RWPE2 (cell line): ENCODE measurements around the gene SEMA3G.
A peak's percentile ranks its signal among the peaks of the same experiment; 100 is the strongest.

Experiments used
- ATAC-seq: fragments of 200-7000 bp; cut with Tn5 transposase; 3 replicates; pipeline ENCODE4 v1.9.1; 2021; ENCODE audit warnings: low read depth
- DNase-seq: peaks from one replicate; pipeline ENCODE4 v3.0.0-alpha.2; 2020; ENCODE audit warnings: low spot score
- H3K27ac ChIP-seq: fragments of 450-650 bp; 2 replicates; pipeline ENCODE4 v1.5.1; 2017; ENCODE audit warnings: mild to moderate bottlenecking; ENCODE audit not compliant: poor library complexity, severe bottlenecking
- H3K27me3 ChIP-seq: fragments of 250-450 bp; sonication (Bioruptor Pico); 2 replicates; pipeline ENCODE4 v1.5.1; 2021; ENCODE audit warnings: mild to moderate bottlenecking, moderate library complexity; ENCODE audit not compliant: insufficient read depth, poor library complexity, severe bottlenecking
- H3K36me3 ChIP-seq: fragments of 250-450 bp; sonication (Bioruptor Pico); 2 replicates; pipeline ENCODE4 v1.5.1; 2020; ENCODE audit warnings: low read depth, mild to moderate bottlenecking, moderate library complexity
- H3K4me1 ChIP-seq: fragments of 250-450 bp; sonication (Bioruptor Pico); 2 replicates; pipeline ENCODE4 v1.5.1; 2021; ENCODE audit warnings: mild to moderate bottlenecking, moderate library complexity; ENCODE audit not compliant: insufficient read depth, poor library complexity, severe bottlenecking
- H3K4me3 ChIP-seq: fragments of 250-450 bp; sonication (Bioruptor Pico); 2 replicates; pipeline ENCODE4 v1.5.1; 2021; ENCODE audit warnings: mild to moderate bottlenecking, moderate library complexity; ENCODE audit not compliant: severe bottlenecking
- H3K9me3 ChIP-seq: fragments of 250-450 bp; sonication (Bioruptor Pico); 2 replicates; pipeline ENCODE4 v1.5.1; 2021; ENCODE audit warnings: mild to moderate bottlenecking, moderate library complexity; ENCODE audit not compliant: severe bottlenecking
- CTCF ChIP-seq: fragments of 450-650 bp; IDR thresholded peaks from one replicate; pipeline ENCODE4 v1.5.1; 2017; ENCODE audit warnings: mild to moderate bottlenecking, moderate library complexity; ENCODE audit not compliant: poor library complexity, severe bottlenecking

SEMA3G gene

GRCh38 chr3:52394751-52395502 is 50.0 kb downstream of the SEMA3G start:
- DNase-seq = peak; percentile 48
- Histone ChIP-seq H3K27me3 (no peaks in the 10 kb centered on the region), H3K4me1 (no peaks in the 10 kb centered on the region), H3K4me3 (no peak overlapping the region), H3K9me3 (no peaks in the 10 kb centered on the region), H3K36me3 (no peaks in the 10 kb centered on the region), H3K27ac (no peak overlapping the region)
- TF ChIP-seq CTCF = no peak
- no peak for ATAC-seq

- TF ChIP-seq CTCF = no peak
- no peaks in the 10 kb centered on the region for H3K36me3 ChIP-seq
- no peak overlapping the region for H3K27ac ChIP-seq
- H3K27me3 ChIP-seq = no peaks in the 10 kb centered on the region
- no peak overlapping the region for H3K4me3 ChIP-seq
- H3K4me1 ChIP-seq = no peaks in the 10 kb centered on the region
- DNase-seq = peak; percentile 42
- no peak for ATAC-seq
- H3K9me3 ChIP-seq = no peaks in the 10 kb centered on the region
Measured at GRCh38 chr3:52393959-52394670, 50.8 kb downstream of the SEMA3G start.

- DNase-seq (peak; percentile 34), ATAC-seq (no peak)
- TF ChIP-seq CTCF = no peak
Measured at GRCh38 chr3:52393131-52393807, 51.6 kb downstream of the SEMA3G start.

GRCh38 chr3:52392216-52392930 is 52.5 kb downstream of the SEMA3G start:
- no peak for ATAC-seq
- Histone ChIP-seq H3K27me3 (no peaks in the 10 kb centered on the region), H3K4me1 (no peaks in the 10 kb centered on the region)

More at GRCh38 chr3:52393131-52393807, 51.6 kb downstream of the SEMA3G start:
- Histone ChIP-seq H3K27me3 (no peaks in the 10 kb centered on the region), H3K27ac (no peak overlapping the region), H3K9me3 (no peaks in the 10 kb centered on the region), H3K4me3 (no peak overlapping the region), H3K4me1 (no peaks in the 10 kb centered on the region), H3K36me3 (no peaks in the 10 kb centered on the region)

More at GRCh38 chr3:52392216-52392930, 52.5 kb downstream of the SEMA3G start:
- Histone ChIP-seq H3K4me3 (no peak overlapping the region), H3K9me3 (no peaks in the 10 kb centered on the region), H3K36me3 (no peaks in the 10 kb centered on the region), H3K27ac (no peak overlapping the region)
- TF ChIP-seq CTCF = no peak
- DNase-seq = no peak
